ENCODE data around the gene SEMA3F.
"Not testable (repeated sequence)": the region's sequence is repeated elsewhere in the genome, so short reads cannot be mapped to it uniquely, and the experiment has no call there.

SEMA3F gene

DNA sequence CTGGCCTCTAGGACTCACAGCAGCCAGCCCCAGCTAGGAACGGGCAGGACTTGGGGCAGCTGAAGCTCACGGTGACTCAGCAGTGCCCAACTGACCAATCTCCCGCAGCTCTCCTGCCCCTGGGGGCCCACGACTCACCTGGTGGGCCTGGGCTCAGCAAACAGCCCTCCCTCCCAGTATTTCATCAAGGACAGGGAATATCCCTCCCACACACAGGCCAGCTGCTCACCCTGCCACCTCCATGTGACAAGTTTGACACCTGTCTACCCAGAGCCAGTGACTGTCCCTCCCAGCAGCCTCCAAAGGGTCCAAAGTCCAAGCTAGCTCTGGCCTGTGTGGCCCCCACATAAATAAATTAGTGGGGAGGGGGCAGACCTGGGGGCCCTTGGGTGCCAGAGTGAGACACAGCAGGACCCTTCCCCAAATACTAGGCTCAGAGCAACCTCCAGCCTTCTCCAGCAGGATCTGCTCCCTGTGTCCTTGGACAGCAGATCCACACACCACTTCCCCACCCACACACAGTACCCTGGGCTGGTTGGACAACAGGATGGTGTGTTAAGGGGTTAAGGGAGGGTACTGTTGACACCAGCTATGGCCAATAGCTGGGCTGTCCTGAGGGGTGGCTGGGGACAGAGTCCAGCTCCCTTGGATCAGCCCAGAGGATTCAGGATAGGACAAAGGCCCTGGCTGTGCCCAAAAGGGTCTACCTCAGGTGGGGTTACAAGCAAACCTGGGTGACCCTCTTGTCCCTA lies 40.6 kb downstream of the SEMA3F start:
- DNase-seq, result no peak

DNA sequence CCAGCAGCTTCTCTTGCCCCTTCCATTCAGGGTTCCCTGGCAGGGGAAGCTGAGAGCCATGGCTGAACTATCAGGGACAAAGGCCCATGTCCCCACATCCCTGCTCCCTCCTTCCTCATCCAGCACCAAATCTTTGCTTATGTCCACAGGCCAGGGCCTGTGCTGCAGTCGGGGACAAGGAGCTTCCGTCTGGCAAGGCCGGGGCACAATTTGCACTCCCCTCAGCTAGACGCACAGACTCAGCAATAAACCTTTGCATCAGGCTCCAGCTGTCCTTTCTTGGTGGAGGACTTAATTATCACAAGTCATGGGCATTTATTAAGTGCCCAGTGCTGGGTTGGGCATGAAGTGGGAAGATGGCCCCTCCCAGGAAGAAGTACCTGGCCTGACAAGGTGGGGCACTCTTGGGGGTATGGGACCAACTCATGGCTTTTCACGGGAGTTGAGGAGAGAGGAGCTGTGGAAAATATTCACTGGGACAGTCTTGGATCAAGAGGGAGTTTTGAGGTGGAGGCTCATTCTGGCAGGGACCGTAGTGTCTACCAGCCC lies 41.2 kb downstream of the SEMA3F start:
- no peak for DNase-seq

DNA sequence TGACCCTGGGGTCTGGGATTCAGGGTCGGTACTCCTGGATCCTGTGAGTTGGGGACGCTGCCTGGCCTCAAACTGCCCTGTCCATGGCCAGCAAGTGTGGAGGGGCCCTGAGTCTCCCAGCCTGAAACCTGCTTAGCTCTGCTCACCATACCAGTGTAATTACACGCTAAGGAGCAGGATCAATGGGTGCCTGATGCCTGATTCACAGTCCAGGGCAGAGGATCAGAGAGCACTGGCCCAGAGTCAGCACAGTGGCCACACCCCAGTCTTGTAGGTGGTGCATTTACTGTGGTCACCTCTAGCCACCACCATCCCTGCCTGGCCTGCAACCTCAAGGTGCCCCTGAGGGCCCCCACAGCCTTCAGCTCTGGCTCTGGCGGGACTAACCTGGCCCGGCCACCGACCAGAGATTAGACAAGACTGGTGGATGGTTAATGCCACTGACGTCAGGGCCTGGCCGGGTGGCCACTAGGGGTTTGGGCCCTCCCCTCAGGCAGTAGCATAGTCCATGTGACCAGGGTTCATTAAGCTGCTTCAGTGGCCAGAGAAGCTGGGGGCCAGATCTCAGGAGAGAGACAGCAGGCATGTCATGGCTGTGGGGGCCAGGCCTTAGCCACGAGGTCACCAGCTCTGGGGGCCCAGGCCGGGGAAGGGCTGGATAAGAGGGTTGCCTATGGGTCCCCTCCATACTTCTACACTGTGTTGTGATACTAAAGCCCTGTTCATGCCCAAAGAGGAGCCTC lies 46.6 kb downstream of the SEMA3F start:
- no peak for DNase-seq

DNA sequence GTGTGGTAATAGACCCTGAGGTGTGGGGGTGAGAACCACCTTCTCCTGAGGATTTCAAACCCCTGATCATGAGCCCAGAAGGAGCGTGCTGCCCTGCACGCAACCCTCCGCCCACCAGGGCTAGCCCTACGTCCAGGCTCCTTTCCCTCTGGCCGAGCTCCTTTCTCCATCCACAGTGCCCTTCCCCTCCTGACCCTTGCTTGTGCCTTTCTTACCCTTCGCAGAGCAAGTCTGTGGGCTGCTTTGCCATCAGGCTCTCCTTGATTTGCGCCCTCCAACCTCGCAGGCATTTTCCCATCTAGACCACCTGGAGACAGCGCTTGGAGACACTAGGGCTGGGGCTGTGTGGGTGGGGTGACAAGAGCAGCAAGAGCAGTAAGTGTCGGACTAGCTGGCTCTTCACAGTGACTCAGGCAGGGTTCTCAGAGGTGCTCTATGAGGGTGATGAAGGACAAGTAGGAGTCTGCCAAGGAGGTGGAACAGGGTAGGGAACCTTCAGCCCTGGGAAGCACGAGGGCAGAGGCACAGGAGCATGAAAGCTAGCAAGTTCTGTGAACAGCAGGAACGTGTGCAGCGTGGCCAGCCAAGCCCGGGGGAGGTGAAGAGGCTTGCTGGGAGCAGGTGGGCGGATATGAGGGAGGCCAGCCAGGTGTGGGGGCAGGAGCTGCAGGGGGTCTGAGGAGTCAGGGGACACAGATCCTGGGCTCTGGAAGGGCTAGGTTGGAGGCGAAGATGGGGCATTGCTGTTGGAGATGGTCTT lies 47.4 kb downstream of the SEMA3F start:
- DNase-seq, result no peak

DNA sequence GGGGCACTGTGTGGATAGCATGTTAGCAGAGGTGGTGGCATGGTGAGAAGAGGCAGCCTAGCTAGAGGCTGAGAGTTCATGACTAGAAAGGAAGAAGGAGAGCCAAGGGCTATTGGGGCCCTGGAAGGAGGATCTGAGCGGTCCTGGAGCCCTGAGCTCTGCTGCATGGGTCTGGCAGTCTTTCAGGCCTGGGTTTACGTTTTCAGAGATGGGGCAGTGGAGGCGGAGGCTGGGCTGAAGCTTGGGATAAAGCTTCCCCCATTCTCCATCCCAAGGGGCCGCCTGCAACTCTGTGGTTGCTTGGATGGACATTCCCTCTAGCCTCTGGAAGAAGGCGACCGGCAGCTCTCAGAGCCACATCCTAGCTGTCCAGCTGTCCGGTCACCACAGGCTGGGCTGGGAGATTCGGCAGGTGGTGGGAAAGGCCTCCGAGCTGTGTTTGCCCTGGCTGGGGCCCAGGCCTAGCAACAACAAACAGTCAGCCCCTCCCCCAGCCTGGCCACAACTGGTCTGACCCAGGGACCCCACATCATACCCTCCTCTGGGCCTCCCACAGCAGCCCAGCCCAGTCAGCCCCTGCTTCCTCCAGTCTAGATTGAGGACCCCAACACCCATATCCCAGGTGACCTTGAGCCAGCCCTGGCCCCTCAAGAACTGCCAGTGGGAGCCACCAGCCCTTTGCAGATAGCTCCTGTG lies 48.1 kb downstream of the SEMA3F start:
- no peak for DNase-seq

DNA sequence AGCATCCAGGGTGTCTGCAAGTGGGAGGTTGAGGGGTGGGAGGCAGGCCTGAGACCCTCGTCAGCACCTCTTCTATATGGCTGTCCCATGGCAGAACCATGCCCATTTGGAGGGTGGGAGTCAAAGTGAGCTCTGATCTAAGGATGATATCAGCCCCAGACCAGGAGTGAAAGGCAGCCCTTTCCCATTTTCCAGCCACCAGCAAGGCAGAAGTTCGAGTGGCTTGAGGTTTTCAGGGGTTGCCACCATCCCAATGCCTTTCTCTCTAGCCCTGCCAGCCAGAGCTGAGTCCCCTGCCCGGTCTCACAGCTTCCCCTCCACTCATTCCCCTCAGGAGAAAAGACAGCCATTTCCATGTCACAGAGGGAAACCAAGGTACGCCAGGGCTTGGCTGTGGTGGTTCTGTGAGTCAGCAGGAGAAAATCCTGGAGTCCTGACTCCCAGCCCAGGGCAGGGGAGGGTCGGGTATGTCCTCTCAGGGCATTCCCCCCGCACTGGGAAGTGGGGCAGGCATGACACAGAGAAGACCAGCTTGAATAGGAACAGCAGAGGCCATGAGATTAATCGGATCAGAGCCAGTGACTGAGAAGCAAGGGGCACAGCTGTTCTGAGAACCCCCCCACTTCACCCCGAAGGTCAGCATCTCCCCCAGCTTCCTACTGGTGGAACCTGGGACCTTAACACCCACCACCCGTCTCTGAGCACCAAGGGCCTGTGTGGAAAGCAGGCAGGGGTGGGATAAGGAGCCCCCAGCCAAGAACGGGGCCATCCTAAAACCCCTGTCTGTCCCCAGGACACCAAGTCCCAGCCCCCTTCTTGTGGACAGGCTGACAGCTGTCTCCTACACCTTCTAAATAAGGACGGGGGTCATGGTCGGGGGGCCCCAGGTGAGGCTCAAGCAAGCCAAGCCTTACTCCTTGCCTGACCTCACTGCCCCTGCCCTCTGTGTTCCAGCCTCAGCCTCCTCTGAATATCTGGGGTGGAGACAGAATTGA lies 49.0 kb downstream of the SEMA3F start:
- DNase-seq, result no peak

DNA sequence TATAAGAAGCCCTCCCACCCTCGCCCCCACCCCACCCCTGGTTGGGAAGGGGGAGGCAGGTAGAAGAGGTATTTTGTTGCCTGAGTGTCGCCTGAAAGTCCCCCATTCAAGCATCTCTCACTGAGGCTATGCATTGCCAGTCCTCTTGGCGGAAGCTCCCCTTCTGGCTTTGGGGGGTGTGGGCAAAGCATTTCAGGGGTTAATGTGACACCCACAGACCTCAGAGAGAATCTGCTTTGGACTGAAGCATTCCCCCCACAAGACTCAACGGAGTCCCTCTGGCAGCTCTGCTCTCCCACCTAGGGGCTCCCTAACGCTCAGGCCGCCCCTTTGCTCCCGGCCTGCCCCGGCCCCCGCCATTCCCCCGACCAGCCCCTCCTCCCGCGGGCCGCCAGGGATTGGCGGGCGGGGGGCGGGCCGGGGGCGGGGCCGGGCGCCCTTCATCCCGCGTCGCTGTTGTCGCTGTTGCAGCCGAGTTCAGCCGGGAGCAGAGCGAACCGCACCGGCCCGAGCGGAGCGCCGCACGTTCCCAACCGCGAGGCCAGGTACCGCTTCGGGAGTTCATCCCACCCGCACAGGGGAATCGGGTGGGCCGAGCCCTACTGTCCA lies 49.8 kb downstream of the SEMA3F start, which contains the start of gene SLC38A3:
Gene SLC38A3, plus strand, starts transcription at position 468 of the 609 bp plus-strand sequence. CDS start 8,929 bp downstream, outside the sequence.
- DNase-seq, result no peak

DNA sequence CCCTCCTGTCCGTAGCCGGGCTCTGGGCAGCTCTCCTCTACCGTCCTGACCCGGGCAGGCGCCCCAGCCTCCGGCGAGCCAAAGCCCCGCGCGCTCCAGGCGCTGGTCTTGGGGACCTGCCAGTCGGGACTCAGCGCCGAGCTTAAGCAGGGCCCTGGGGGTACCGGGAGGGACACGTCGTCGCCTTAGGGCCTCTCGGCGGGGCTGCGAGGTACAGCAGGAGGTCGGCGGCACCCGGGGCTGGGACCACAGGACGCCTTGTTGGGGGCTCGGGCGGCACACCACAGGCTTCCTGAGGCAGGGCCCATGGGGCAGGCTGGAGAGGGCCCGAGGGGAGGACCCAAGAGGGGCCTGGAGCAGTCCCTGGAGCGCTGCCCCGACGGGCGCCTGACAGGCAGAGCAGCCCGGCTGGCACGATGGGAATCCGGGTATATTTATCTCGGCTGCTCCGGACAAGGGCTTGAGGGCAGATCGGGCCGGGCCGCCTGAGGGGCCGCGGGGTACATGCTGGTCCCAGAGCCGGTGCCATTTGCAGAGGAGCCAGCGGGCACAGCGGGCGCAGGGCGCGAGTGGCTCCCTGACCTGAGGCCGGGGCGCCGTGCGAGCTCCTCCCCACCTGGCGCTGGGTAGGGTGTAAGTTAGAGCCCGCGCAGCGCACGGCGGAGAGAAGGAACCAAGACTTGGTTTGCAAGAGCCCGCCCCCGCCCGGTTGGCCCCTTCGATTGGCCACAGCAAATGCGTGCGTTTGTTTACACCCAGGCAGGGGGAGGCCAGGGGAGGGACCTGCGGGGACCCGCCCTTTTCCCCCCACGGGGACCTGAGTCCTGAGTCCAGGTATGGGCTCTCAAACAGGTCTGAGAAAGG lies 50.5 kb downstream of the SEMA3F start:
- DNase-seq, result peak; percentile 26

DNA sequence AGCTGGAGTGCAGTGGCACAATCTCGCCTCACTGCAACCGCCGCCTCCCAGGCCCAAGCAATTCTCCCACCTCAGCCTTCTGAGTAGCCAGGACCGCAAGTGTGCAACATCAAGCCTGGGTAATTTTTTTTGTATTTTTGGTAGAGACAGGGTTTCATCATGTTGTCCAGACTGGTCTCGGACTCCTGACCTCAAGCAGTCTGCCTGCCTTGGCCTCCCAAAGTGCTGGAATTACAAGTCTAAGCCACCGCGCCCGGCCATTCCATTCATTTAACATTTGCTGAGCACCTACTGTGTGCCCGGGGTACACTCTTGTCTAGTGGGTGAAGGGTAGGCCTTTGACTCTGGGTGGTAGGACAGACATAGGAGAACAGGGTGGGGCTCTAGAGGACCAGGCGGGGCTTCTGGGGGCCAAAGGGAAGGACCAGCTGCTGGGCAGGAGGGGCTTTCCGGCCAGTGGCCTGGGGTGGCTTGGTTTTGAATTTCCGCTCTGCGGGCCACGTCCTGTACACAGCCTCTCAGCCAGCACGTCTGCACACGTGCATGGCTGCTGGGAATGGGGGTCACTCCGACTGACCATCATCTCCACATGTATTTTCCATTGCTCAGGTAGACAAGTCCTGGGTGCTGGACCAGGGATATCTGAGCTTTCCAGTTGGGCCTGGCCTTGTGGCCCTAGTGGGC lies 52.4 kb downstream of the SEMA3F start:
- no peak for DNase-seq

DNA sequence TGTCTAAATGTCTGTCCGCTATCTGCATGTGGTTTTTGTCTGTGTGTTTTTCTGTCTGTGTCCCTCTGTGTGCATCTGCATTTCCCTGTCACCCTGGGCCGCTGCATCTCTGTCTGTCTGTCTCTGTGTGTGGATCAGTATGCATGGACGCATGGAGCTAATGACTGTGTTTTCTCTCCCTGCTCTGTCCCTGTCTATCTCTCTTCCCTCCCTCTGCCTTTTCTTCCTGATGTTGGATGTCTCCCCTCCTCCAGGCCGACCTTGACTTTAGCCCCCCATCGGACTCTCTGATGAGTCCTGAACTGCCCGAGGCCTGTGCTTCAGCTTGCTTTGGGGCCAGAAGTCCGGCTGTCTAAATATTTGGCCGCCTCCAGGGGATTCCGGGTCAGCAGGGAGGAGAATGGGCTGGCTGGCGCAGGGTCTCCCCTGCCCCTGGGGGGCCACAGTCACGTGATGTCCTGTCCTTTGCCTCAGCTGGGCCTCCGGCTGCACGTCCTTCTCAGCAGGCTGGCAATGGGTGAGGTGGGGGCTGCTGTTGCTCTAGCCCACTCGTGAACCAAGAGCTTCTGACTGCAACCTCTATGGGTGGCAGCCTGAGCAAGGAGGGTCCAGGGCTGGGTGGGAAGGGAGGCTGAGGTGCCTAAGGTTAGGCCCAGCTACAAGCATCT lies 53.7 kb downstream of the SEMA3F start:
- DNase-seq, result no peak

DNA sequence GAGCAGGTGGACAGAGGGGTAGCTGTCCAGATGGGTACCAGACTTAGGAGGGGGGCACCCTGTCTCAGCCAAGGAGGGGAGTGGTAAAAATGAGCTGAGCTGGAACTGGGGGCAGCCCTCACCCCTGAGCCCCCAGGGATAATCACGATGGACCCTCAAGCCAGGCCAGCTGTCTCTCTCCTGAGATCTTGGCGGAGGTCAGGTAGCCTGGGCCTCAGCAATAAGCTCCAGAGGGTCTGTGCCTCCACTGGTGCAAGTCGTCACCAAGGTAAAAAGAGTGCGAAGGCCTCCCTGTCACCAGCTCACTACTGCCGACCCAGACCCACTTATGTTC lies 55.0 kb downstream of the SEMA3F start:
- DNase-seq, result no peak

DNA sequence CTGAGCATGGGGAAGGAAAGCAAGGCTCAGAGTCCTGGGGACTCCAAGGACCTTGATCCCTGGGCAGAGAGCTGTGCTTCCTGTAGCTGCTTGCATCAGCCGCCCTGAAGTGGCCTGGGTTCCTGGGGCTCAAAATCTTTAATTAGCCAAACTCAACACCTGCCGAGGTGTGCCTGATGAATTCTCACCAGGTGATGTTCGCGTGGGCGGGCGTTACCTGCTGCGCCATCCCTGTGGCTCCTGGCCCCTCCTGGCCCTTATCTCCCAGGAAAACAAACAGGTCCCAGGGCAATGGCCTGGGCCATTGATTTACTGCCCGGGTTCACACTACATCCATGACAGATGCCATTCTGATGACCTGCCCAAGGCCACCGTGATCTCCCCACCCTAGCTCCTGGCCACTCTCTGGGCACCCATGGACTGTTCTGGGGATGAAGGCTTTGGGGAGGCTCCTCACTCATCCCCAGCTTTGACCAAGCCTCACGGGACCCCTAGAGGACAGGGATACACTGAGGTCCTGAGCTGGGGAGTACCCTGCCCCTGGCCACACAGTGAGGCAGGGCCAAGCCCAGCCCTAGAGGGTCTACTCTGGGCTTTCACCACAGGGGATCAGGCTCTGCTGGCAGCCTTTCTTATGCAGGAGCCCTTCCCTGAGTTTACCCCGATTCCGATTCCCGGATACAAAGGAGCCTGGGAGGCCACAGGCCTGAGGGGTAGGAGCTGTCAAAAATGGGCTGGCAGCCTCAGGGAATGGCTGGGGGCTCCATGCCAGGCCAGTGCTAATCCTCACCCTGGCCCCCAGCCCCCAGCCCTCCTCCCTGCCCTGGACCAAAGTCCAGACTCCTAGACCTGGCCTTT lies 55.6 kb downstream of the SEMA3F start:
- no peak for DNase-seq

DNA sequence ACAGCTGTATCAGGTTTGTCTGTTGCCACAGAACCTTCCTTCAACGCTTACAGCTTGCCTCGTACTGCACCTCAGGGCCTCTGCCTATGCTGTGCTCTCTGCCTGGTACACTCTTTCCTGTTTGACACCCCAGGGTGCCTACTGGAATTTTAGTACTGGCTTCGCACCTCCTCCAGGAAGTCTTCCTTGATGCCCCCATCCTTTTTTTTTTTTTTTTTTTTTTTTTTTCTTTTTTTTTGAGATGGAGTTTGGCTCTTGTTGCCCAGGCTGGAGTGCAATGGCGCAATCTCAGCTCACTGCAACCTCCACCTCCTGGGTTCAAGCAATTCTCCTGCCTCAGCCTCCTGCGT lies 56.2 kb downstream of the SEMA3F start:
- DNase-seq, result not testable (repeated sequence)

DNA sequence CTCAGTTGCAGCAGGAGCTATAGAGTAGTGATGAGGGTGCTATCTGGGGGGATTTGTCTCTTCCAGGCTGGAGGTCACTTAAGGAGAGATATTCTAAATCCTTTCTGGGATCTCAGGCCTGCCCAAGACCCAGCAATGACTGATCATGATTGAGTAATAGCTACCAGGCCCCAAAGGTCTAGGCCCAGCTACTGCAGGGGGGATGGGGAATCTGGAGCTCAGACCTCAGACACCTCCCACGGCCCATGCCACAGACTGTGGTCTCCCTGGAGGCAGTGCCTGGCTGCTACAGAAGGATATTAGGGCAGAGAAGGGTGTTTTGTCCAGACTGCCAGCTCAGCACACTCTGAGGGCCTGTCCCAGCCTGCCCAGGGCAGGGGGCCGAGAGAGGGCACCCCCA lies 56.8 kb downstream of the SEMA3F start:
- no peak for DNase-seq

DNA sequence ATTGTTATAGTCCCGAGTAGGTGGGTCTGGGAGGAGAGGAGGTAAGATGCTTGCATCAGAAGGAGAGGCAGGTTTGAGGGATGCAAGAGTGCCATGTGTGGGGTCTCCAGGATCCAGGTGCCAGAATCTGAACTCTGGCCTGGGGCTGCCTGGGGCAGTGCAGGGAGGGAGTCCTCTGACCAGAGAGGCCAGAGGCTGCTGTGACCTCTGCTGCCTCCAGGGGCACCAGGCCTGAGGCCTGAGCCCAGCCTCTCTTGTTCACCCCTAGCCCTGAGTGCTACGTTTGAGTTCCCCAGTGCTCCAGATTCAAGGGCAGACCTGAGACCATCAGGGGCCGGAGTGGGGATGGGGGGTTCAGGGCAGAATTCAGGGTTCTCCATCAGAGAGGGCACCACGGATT lies 57.4 kb downstream of the SEMA3F start:
- DNase-seq, result no peak

DNA sequence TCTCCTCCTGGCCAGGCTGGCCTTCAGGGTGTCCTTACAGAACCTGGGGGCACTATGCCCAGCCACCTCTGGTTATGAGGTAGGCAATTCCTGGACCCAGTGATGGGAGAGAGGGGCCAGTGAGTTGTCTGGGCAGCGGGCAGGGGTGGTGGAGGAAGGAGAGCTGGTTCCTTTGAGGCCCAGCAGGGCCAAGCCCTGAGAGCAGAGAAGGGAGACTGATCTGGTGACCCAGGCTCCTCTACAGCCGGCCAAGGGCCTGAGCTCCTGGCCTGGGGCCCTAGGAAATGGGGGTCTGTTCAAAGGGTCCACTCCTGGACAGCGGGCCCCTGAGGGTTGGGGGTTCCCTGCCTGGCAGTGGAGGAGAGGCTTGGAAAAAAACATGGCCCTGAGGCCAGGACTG lies 57.8 kb downstream of the SEMA3F start:
- no peak for DNase-seq

DNA sequence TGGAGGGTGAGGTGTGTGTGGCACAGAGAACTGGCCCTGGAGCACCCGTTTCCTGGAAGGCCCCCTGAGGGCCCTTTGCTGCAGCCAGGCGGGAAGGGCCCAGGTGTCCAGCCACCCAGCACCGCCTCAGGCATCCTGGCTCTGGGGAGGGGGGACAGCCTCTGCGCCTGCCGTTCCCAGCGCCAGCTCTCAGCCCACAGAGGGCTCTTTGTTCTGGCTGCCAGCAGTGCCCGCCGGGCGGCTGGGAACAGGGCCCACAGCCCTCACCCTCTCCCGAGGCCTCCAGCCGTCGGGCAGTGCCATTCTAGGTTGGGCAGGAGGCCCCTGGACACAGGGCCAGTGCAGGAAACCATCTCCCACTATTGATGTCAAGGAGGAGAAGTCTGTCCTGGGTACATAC lies 58.2 kb downstream of the SEMA3F start:
- no peak for DNase-seq

DNA sequence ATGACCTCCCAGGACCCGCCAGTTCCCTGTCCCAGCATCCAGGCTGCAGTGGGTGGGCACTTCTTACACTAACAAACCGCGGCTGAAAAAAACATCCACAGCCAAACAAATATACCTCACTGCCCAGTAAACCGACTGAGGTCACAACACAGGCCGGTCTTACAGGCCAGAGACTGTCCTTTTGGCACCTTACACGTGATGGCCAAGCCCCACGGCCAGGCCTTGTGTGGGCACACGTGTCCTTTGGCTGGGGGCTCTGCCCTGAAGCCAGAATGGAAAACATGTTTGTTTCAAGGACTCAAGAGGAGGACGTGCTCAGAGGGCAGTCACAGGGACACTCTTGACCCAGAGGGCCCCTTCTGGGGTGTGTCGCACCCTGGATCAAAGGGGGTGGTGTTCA lies 59.7 kb downstream of the SEMA3F start:
- no peak for DNase-seq
